ENCODE measurements around the gene MAGEA2B.

- TF ChIP-seq FOXK2 (IDR thresholded peaks at IDR 0.05) (no peak), LEF1 (IDR thresholded peaks at IDR 0.05; ENCODE audit: borderline replicate concordance) (no peak), SP1 (IDR thresholded peaks at IDR 0.05) (no peak), ELF4 (IDR thresholded peaks at IDR 0.05) (no peak), PKNOX1 (IDR thresholded peaks at IDR 0.05) (no peak), NFRKB (IDR thresholded peaks at IDR 0.05) (no peak)
Observed at GRCh38 chrX:152735101-152735500, 20.7 kb downstream of the MAGEA2B start.

Measured in HEK293T (cell line).